ENCODE measurements around the gene C1orf185. TPM values are rescaled to one million over a fixed set of nuclear protein-coding genes. Genes with fewer than 3 reads are reported as not detected.
"Not testable (repeated sequence)": the region's sequence is repeated elsewhere in the genome, so short reads cannot be mapped to it uniquely, and the experiment has no call there.

C1orf185 gene
- total RNA-seq, 1 donor from 2014 or later, result not detected

DNA sequence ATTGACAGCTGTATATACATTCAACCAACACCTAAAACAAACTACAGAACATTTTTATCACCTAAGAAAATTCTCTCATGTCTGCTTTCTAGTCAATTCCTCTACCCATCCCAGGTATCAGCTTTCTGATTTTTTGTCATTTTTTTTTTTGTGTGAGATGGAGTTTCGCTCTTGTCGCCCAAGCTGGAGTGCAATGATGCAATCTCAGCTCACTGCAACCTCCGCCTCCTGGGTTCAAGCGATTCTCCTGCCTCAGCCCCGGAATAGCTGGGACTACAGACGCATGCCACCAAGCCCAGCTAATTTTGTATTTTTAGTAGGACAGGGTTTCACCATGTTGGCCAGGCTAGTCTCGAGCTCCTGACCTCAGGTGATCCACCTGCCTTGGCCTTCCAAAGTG, 25.1 kb downstream of the C1orf185 start:
- ATAC-seq; intact Hi-C loops (cut with micrococcal nuclease); DNase-seq: not testable (repeated sequence)

GRCh38 chr1:51131185-51131584, 29.2 kb downstream of the C1orf185 start:
- intact Hi-C loops (cut with micrococcal nuclease), result no loop called here
- no peak for ATAC-seq
- no peak for DNase-seq

DNA sequence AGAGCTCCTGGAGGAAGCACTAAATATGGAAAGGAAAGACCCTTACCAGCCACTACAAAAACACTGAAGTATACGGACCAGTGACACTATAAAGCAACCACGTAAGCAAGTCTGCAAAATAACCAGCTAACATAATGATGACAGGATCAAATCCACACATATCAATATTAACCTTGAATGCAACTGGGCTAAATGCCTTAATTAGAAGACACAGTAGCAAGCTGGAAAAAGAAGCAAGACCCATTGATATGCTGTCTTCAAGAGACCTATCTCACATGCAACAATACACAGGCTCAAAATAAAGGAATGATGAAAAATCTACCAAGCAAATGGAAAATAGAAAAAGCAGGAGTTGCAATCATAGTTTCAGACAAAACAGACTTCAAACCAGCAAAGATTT, 31.0 kb downstream of the C1orf185 start:
- ATAC-seq (no peak), DNase-seq (no peak)
- intact Hi-C loops (cut with micrococcal nuclease), result no loop called here

DNA sequence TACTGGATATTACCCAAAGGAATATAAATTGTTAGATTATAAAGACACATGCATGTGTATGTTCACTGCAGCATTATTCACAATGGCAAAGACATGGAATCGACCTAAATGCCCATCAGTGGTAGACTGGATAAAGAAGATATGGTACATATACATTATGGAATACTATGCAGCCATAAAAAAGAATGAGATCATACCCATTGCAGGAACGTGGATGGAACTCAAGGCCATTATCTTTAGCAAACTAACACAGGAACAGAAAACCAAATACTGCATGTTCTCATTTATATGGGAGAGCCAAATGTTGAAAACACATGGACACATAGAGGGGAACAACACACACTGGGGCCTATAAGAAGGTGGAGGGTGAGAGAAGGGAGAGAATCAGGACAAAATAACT, 35.7 kb downstream of the C1orf185 start:
- intact Hi-C loops (cut with micrococcal nuclease); ATAC-seq; DNase-seq: not testable (repeated sequence)

DNA sequence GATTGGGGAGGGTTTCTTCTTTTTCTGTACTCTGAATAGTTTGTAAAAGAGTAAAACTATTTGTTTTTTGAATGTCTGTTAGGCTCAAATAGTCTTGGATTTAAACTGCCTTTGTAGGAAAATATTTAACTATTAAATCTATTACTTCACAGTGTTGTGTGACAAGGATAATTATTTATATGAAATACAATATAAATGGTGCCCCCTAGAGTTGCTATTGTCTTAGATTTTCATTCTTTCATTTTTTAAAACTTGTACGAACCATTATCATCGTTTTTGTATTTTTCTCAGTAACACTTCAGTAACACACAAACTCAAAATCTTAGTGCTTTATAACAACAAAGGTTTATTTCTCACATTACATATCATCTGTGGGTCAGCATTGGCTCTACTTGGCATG, 37.4 kb downstream of the C1orf185 start:
- no peak for ATAC-seq
- DNase-seq, result no peak
- intact Hi-C loops (cut with micrococcal nuclease), result no loop called here

DNA sequence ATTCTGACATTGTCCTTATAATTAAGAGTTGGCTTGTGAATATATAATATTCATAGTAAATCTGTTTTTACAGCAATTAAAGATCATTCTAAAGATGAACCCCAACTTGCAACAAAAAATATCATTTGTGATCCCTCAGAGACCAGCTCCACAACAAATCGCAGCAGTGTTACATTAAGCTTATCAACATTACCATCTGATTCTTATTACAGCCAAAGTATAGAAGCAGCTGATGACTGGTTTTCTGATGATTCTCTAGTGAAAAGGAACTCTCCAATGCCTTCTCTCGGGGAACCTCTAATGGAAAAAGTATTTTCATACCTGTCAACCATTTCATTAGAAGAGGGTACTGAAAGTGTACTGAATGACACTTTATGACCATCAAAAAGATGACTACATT, 45.4 kb downstream of the C1orf185 start:
- no peak for DNase-seq
- no peak for ATAC-seq
- intact Hi-C loops (cut with micrococcal nuclease), result no loop called here

DNA sequence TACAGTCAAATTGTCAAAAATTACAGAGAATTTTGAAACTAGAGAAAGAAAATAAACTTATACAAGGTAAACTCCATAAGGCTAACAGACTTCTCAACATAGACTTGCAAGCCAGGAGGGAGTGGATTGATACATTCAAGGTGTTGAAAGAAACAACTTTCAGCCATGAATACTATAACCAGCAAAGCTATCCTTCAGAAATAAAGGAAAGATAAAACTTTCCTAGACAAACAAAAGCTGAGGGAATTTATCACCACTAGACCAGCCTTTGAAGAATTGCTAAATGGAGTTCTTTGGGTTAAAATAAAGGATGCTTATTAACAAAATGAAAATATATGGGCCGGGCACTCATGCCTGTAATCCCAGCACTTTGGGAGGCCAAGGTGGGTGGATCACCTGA, 52.7 kb downstream of the C1orf185 start:
- no peak for ATAC-seq
- intact Hi-C loops (cut with micrococcal nuclease), result no loop called here

GRCh38 chr1:51156752-51157151, 54.7 kb downstream of the C1orf185 start:
- ATAC-seq (no peak), DNase-seq (no peak)
- intact Hi-C loops (cut with micrococcal nuclease), result no loop called here

More for the DNA sequence above, 52.7 kb downstream of the C1orf185 start:
- DNase-seq, result no peak

GRCh38 chr1:51157395-51157794, 55.4 kb downstream of the C1orf185 start:
- intact Hi-C loops (cut with micrococcal nuclease), result no loop called here
- DNase-seq, result no peak
- ATAC-seq, result no peak

GRCh38 chr1:51158263-51158662, 56.2 kb downstream of the C1orf185 start:
- no peak for ATAC-seq
- intact Hi-C loops (cut with micrococcal nuclease), result no loop called here
- no peak for DNase-seq

DNA sequence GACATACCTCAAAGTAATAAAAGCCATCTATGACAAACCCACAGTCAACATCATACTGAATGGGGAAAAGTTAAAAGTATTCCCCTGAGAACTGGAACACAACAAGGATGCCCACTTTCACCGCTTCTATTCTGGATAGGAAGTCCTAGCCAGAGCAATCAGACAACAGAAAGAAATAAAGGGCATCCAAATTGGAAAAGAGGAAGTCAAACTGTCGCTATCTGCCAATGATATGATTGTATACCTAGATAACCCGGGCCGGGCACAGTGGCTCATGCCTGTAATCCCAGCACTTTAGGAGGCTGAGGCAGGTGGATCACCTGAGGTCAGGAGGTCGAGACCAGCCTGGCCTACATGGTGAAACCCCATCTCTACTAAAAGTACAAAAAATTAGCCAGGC, 60.5 kb downstream of the C1orf185 start:
- intact Hi-C loops (cut with micrococcal nuclease); ATAC-seq; DNase-seq: not testable (repeated sequence)

DNA sequence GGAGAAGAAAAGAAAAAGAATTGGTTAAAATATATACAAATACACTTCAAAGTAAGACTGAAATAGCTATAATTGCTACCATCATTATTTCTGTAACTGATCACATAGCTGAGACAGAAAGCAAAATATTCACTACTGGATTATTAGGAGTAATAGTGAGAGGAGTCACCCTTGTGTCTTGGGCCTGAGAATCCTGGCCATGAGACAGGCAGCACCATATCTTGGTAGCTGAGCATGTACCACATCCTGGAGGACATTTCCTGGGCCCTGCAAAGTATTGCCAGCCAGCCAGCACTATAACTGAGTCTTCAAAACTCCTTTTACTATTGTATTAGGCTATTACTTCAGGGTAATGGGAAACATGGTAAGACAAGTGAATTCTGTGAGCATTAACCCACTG, 63.5 kb downstream of the C1orf185 start:
- DNase-seq, result no peak
- intact Hi-C loops (cut with micrococcal nuclease), result no loop called here
- ATAC-seq, result no peak

GRCh38 chr1:51168266-51168845, 66.3 kb downstream of the C1orf185 start:
- ATAC-seq (no peak), DNase-seq (no peak)
- intact Hi-C loops (cut with micrococcal nuclease), result no loop called here

DNA sequence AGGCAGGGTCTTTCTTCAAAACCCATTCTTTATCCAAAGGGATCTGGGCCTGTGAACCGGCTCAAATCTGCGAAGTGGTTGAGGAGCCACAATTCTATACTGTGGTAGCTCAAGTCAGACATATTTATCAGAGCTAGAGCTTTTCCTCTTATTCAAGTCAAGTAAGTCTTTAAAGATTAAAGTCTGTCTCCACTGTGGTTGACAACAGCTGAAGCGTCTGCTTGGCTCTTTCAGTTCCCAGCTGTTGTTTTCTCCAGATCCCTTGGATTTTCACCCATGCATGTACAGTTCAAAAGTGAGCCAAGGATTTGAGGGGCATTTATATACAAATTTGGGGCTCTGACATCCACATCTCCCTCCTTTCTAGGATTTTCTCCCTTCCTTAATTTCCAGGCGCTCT, 66.9 kb downstream of the C1orf185 start:
- no peak for DNase-seq
- no peak for ATAC-seq
- intact Hi-C loops (cut with micrococcal nuclease), result no loop called here

GRCh38 chr1:51170342-51170741, 68.3 kb downstream of the C1orf185 start:
- DNase-seq, result no peak
- intact Hi-C loops (cut with micrococcal nuclease), result no loop called here
- ATAC-seq, result no peak

GRCh38 chr1:51172811-51173210, 70.8 kb downstream of the C1orf185 start:
- DNase-seq (no peak), ATAC-seq (no peak)
- intact Hi-C loops (cut with micrococcal nuclease), result no loop called here

- no peak for ATAC-seq
- intact Hi-C loops (cut with micrococcal nuclease), result no loop called here
- DNase-seq, result no peak
Observed at GRCh38 chr1:51175278-51175677, 73.2 kb downstream of the C1orf185 start.

DNA sequence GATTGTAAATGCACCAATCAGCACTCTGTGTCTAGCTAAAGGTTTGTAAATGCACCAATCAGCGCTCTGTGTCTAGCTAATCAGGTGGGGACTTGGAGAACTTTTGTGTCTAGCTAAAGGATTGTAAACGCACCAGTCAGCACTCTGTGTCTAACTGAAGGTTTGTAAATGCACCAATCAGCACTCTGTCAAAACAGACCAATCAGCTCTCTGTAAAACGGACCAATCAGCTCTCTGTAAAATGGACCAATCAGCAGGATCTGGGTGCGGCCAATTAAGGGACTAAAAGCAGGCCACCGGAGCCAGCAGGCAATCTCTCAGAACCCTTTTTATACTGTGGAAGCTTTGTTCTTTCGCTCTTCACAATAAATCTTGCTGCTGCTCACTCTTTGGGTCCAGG, 76.0 kb downstream of the C1orf185 start:
- DNase-seq; ATAC-seq; intact Hi-C loops (cut with micrococcal nuclease): not testable (repeated sequence)

DNA sequence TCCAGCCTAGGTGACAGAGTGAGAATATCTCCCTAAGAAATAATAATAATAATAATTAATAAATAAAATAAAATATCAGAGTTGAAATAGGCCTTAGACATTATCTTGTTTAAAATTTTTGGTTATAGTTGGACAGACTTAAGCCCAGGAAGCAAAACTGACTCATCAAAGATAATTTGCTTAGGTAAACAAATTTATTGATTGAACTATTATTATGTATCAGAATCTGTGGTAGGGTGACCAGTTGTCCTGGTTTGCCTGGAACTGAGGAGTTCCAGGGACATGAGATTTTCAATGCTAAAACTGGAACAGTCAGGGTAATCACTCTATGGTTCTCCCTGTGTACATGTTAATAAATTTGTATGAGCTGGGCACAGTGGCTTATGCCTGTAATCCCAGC, 86.2 kb downstream of the C1orf185 start:
- ATAC-seq, result no peak
- intact Hi-C loops (cut with micrococcal nuclease), result loop anchor here (10.0 kb wide), 1 partner anchor 413 kb away; no protein-coding TSS in a partner anchor

DNA sequence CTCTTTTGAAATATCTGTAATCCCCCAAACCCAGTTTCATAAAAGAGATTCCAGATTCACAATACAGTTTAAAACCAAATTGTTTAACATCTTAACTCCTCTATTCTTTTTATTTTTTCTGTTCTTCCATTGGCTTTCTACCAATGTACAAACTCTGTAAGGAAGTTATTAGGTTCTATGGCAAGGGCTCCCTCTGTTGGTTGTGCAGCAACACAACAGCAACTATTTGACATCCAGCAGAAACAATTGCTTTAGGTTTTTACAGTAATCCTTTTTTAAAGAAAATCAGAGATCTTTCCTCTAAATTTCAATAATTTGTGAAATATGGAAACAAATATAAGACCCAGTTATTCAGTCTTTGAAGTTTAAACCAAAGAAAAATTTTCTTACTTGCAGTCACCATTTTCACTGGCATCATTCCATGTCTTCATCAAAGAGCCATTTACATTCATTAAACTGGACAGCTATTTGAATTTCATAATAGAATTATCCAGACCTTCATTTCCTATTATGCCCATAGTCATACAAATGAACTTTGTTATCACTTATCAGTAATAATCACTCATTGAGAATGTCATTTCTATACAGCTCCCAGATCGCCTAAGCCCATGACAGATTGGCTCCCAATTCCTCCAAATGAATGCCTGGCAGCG, 87.5 kb downstream of the C1orf185 start:
- intact Hi-C loops (cut with micrococcal nuclease), result loop anchor here (10.0 kb wide), 1 partner anchor 415 kb away; no protein-coding TSS in a partner anchor
- DNase-seq (no peak), ATAC-seq (no peak)

More for the DNA sequence above, 86.2 kb downstream of the C1orf185 start:
- no peak for DNase-seq

GRCh38 chr1:51190961-51191360, 88.9 kb downstream of the C1orf185 start:
- intact Hi-C loops (cut with micrococcal nuclease), result no loop called here
- no peak for DNase-seq
- no peak for ATAC-seq

Data from left ventricle myocardium superior (tissue), 1 donor.